Keratinocyte (primary cell): ENCODE results near the gene NDUFB1. TPM values are rescaled to one million over a fixed set of nuclear protein-coding genes. Genes with fewer than 3 reads are reported as not detected.
A peak's percentile ranks its signal among the peaks of the same experiment; 100 is the strongest.

ENCODE experiments used
- DNase-seq: peaks from one replicate; pipeline ENCODE4 v3.0.0-alpha.2; 2011; ENCODE audit warnings: low read depth, missing footprints, low spot score
- FAIRE-seq: peaks from 2 replicates; lab custom pipeline; 2011; peaks lifted over from hg19 to GRCh38; lab: Jason Lieb, UNC
- H2AFZ ChIP-seq: 2 replicates; pipeline ENCODE4 v1.6.0; 2012; ENCODE audit warnings: low read length, control low read depth, inconsistent platforms; ENCODE audit not compliant: control insufficient read depth
- H3K27ac ChIP-seq: 2 replicates; pipeline ENCODE4 v1.5.1; 2011; ENCODE audit warnings: low read length; ENCODE audit not compliant: control insufficient read depth, insufficient read depth
- H3K27me3 ChIP-seq: 3 replicates; pipeline ENCODE4 v1.6.0; 2011; ENCODE audit warnings: low read length; ENCODE audit not compliant: control insufficient read depth, insufficient read depth; ENCODE audit errors: extremely low read depth
- H3K36me3 ChIP-seq, 2 experiments: 2 replicates in 1 of 2; 3 replicates in 1 of 2; pipeline ENCODE4 v1.5.1; 2011; ENCODE audit warnings: low read length in 2 of 2, mild to moderate bottlenecking in 1 of 2; ENCODE audit not compliant: control insufficient read depth in 2 of 2, insufficient read depth in 2 of 2; ENCODE audit errors: extremely low read depth in 1 of 2
- H3K4me1 ChIP-seq: 3 replicates; pipeline ENCODE4 v1.5.1; 2011; ENCODE audit warnings: low read length; ENCODE audit not compliant: control insufficient read depth, insufficient read depth; ENCODE audit errors: extremely low read depth
- H3K4me2 ChIP-seq: 3 replicates; pipeline ENCODE4 v1.6.0; 2011; ENCODE audit warnings: low read depth, low read length; ENCODE audit not compliant: control insufficient read depth, insufficient read depth; ENCODE audit errors: extremely low read depth
- H3K4me3 ChIP-seq, 3 experiments: fragments of 200-600 bp in 1 of 3; sonication (generic) in 1 of 3; 2 replicates in 2 of 3; 3 replicates in 1 of 3; pipeline ENCODE4 v1.5.1; 2011 to 2016; ENCODE audit warnings: low read length in 3 of 3, mild to moderate bottlenecking in 3 of 3, control low read depth in 2 of 3, inconsistent platforms in 1 of 3, low read depth in 1 of 3, mixed read lengths in 1 of 3, mixed run types in 1 of 3, moderate library complexity in 1 of 3; ENCODE audit not compliant: control insufficient read depth in 2 of 3, insufficient read depth in 2 of 3; ENCODE audit errors: extremely low read depth in 1 of 3
- H3K79me2 ChIP-seq: 2 replicates; pipeline ENCODE4 v1.6.0; 2012; ENCODE audit warnings: low read length; ENCODE audit not compliant: control insufficient read depth, insufficient read depth
- H3K9ac ChIP-seq: 3 replicates; pipeline ENCODE4 v1.6.0; 2011; ENCODE audit warnings: low read length; ENCODE audit not compliant: control insufficient read depth, insufficient read depth; ENCODE audit errors: extremely low read depth
- H3K9me1 ChIP-seq: 3 replicates; pipeline ENCODE4 v1.6.0; 2011; ENCODE audit warnings: low read length; ENCODE audit not compliant: control insufficient read depth, insufficient read depth; ENCODE audit errors: extremely low read depth
- H3K9me3 ChIP-seq: 2 replicates; pipeline ENCODE4 v1.5.1; 2012; ENCODE audit warnings: low read depth, low read length; ENCODE audit not compliant: control insufficient read depth
- H4K20me1 ChIP-seq: 3 replicates; pipeline ENCODE4 v1.6.0; 2011; ENCODE audit warnings: low read length; ENCODE audit not compliant: control insufficient read depth, insufficient read depth; ENCODE audit errors: extremely low read depth
- EZH2 ChIP-seq: IDR thresholded peaks from one replicate; pipeline ENCODE4 v1.6.1; 2012; ENCODE audit warnings: inconsistent platforms, mild to moderate bottlenecking, low read length, moderate library complexity
- dilution Hi-C: fragments of 300-500 bp; cut with MboI; formaldehyde crosslinking; loops from one replicate; pipeline ENCODE4 v1.7.0; 2020; ENCODE audit warnings: low sequenced_read_pairs; ENCODE audit not compliant: extremely low pct_ligation_motif_present
- polyA plus RNA-seq, 5 experiments: library from polyadenylated mRNA; depleted of rRNA in 3 of 5; stranded (reverse) in 3 of 5; stranded (forward) in 1 of 5; unstranded in 1 of 5; fragments of >200 nt; gene quantifications; 1 replicate in 1 of 5; 2 replicates in 3 of 5; 3 replicates in 1 of 5; pipeline versions ENCODE4 v1.2.1 to v1.2.3, GENCODE V29; 2011 to 2012; ENCODE audit warnings: missing spikeins in 2 of 5, low read depth in 1 of 5, low replicate concordance in 1 of 5
- TF ChIP-seq, protein P1 (sequence below), 3 experiments: IDR thresholded peaks in 1 of 3; conservative IDR thresholded peaks in 1 of 3; optimal IDR thresholded peaks in 1 of 3; 2 replicates in 2 of 3; 3 replicates in 1 of 3; pipeline versions ENCODE3 to v1.5.1; 2011; ENCODE audit warnings: low read length in 3 of 3, mild to moderate bottlenecking in 3 of 3, moderate library complexity in 2 of 3, control low read depth in 1 of 3, inconsistent platforms in 1 of 3; ENCODE audit not compliant: insufficient read depth in 2 of 3; ENCODE audit errors: extremely low read depth in 1 of 3

Gene NDUFB1
- polyA plus RNA-seq, 1 donor (not counting 4 experiments of a cell fraction or from before 2014, with no cell fraction given): 555 TPM

GRCh38 chr14:92143309-92143708 lies 21.8 kb upstream of the NDUFB1 start:
- Histone ChIP-seq H3K4me3 (no peak overlapping the region), H3K9me3 (no peaks in the 10 kb centered on the region), H3K36me3 (peaks cover 12 to 41% of the 10 kb centered on the region in 2 experiments), H3K79me2 (no peaks in the 10 kb centered on the region), H3K9ac (no peak overlapping the region), H4K20me1 (no peaks in the 10 kb centered on the region), H3K4me1 (no peaks in the 10 kb centered on the region), H3K9me1 (no peaks in the 10 kb centered on the region), H3K27me3 (no peaks in the 10 kb centered on the region), H2AFZ (no peak overlapping the region), H3K4me2 (no peak overlapping the region), H3K27ac (no peak overlapping the region)
- dilution Hi-C loops: no loop called here
- no peak for FAIRE-seq
- no peak for DNase-seq
- TF ChIP-seq, protein P1, sequence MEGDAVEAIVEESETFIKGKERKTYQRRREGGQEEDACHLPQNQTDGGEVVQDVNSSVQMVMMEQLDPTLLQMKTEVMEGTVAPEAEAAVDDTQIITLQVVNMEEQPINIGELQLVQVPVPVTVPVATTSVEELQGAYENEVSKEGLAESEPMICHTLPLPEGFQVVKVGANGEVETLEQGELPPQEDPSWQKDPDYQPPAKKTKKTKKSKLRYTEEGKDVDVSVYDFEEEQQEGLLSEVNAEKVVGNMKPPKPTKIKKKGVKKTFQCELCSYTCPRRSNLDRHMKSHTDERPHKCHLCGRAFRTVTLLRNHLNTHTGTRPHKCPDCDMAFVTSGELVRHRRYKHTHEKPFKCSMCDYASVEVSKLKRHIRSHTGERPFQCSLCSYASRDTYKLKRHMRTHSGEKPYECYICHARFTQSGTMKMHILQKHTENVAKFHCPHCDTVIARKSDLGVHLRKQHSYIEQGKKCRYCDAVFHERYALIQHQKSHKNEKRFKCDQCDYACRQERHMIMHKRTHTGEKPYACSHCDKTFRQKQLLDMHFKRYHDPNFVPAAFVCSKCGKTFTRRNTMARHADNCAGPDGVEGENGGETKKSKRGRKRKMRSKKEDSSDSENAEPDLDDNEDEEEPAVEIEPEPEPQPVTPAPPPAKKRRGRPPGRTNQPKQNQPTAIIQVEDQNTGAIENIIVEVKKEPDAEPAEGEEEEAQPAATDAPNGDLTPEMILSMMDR (optimal IDR thresholded peaks at IDR 0.05 in 1 of 3, IDR thresholded peaks at IDR 0.05 in 1 of 3, conservative IDR thresholded peaks at IDR 0.05 in 1 of 3; ENCODE audit: extremely low read depth in 1 of 3, insufficient read depth in 2 of 3, low read length in 3 of 3): no peak
- no peak for TF ChIP-seq EZH2

- no peak overlapping the region for H3K4me2 ChIP-seq
- H3K79me2 ChIP-seq: no peaks in the 10 kb centered on the region
- no peaks in the 10 kb centered on the region for H4K20me1 ChIP-seq
- H3K36me3 ChIP-seq: peaks cover 0 to 9% of the 10 kb centered on the region in 2 experiments
- TF ChIP-seq, protein P1 (optimal IDR thresholded peaks at IDR 0.05 in 1 of 3, IDR thresholded peaks at IDR 0.05 in 1 of 3, conservative IDR thresholded peaks at IDR 0.05 in 1 of 3; ENCODE audit: extremely low read depth in 1 of 3, insufficient read depth in 2 of 3, low read length in 3 of 3): peak in 2 of 3 experiments; percentile 17 to 34
- TF ChIP-seq EZH2: no peak
- H3K9me3 ChIP-seq: no peaks in the 10 kb centered on the region
- no peaks in the 10 kb centered on the region for H3K9me1 ChIP-seq
- no peak overlapping the region for H3K9ac ChIP-seq
- DNase-seq (no peak), FAIRE-seq (no peak)
- H3K27ac ChIP-seq: no peak overlapping the region
- H2AFZ ChIP-seq: no peak overlapping the region
- dilution Hi-C loops: no loop called here
- H3K4me3 ChIP-seq: no peak overlapping the region
- H3K27me3 ChIP-seq: no peaks in the 10 kb centered on the region
- H3K4me1 ChIP-seq: no peaks in the 10 kb centered on the region
Measured at GRCh38 chr14:92135269-92135668, 13.8 kb upstream of the NDUFB1 start.
